H1 (cell line): ENCODE results near the gene FOXL3. TPM values are rescaled to one million over a fixed set of nuclear protein-coding genes. Genes with fewer than 3 reads are reported as not detected.

ENCODE experiments used
- KDM5A ChIP-seq: fragments of 200-600 bp; IDR thresholded peaks from 2 replicates; pipeline ENCODE4 v1.7.1; 2012; ENCODE audit warnings: mild to moderate bottlenecking, low read length, inconsistent platforms, mixed read lengths
- polyA plus RNA-seq, 7 experiments: library from polyadenylated mRNA; depleted of rRNA in 3 of 7; stranded (reverse) in 5 of 7; unstranded in 2 of 7; fragments of >200 nt in 5 of 7; fragments of 200-250 nt in 2 of 7; gene quantifications; 1 replicate in 5 of 7; 2 replicates in 1 of 7; 4 replicates in 1 of 7; pipeline versions ENCODE4 v1.2.1 to v1.2.3, GENCODE V29; 2011 to 2013; ENCODE audit warnings: missing spikeins in 2 of 7, mixed read lengths in 2 of 7
- total RNA-seq: library from RNA; stranded (reverse); fragmentation: NEBNext Ultra II Directional; extraction: Animal tissue kit (Norgen Biotek cat#: 25700); gene quantifications from 2 replicates; pipeline ENCODE4 v1.2.1, GENCODE V29; 2021

FOXL3 gene
- total and polyA plus RNA-seq, 2 of the 8 experiments (the other 6 are each of a cell fraction or from before 2014, with no cell fraction given): not detected

DNA sequence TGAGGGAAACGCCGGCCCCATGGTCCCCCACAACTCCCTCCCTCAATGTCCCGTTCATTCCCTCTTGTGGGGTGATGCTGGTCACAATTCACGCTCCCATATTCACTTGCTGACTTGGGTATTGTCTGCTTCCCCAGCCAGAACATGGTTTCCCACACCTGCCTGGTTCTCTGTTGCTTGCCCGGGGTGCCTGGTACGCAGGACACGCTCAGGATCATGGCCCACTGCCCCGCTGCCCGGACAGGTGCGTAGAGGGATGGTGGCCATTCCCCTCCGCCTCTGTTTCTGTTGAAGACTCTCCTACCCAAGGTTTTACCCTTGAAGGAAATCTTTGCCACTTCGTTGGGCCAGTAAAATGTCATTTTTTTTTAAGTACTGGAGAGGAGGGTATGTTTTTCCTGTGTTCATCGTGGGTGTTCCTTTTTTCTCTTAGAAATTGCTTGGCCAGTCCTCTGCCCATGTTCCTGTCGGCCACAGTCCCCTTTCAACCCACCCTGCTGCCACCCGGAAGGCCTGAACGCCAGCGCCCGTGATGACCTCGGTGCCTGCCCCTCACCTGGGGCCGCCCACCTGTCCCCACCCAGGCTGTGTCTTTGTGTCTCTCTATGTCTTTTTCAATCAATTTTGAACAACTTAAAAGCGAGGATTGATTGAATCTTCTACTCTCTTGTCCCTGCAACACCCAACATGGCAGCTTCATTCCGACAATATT is 38.2 kb downstream of the FOXL3 start (continued):
- no peak for TF ChIP-seq KDM5A
- TF ChIP-seq, all 59 proteins: peak for 0
